GM19099 (cell line): ENCODE measurements around the gene HDC.

Experiments used
- POLR2A ChIP-seq: IDR thresholded peaks from 3 replicates; pipeline ENCODE4 v1.6.1; 2011; ENCODE audit warnings: low read depth; ENCODE audit not compliant: insufficient read length; ENCODE audit errors: extremely low read depth

HDC gene

GRCh38 chr15:50265620-50266019 is at the start of gene HDC:
Gene HDC, minus strand, starts transcription at chr15:50265726. Its CDS starts 103 bp downstream, at chr15:50265623.
- TF ChIP-seq POLR2A = no peak

DNA sequence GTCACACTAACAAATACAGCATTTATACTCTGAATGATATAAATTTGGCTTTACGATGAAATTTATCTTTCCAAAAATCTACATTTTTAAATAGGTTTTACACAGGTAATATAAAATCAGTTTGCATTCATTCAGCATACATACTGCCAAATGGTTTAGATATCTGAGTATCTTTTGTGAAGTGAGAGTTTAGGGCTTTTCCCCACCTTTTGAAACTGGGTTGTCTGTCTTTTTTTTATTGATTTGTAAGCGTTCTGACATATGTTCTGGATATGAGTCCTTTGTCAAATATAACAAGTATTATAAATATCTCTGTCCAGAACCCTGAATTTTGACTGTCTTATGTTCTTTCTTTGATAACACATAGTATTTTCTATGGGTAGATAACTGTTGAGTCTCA is 47.1 kb upstream of the HDC start:
- TF ChIP-seq POLR2A = no peak

DNA sequence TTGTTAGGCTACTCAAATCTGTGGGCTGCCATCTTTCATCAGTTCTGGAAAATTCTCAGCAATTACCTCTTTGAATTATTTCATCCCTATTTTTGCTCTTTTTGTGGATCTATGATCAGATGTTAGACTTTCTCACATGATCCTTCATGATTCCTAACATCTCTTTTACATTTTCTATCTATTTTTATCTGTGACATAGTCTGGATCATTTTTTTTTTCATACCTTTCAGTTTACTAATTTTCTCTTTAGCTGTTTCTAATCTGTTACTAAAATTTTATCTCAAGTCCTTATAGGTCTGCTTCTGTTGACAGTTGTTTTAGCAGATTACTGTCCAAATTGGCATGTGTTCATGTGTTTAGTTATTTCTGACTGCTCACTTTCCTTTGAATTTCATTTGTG is 42.3 kb upstream of the HDC start:
- TF ChIP-seq POLR2A = no peak

GRCh38 chr15:50304836-50305235 is 39.3 kb upstream of the HDC start:
- TF ChIP-seq POLR2A = no peak

GRCh38 chr15:50302581-50302980 is 37.1 kb upstream of the HDC start:
- TF ChIP-seq POLR2A = no peak

DNA sequence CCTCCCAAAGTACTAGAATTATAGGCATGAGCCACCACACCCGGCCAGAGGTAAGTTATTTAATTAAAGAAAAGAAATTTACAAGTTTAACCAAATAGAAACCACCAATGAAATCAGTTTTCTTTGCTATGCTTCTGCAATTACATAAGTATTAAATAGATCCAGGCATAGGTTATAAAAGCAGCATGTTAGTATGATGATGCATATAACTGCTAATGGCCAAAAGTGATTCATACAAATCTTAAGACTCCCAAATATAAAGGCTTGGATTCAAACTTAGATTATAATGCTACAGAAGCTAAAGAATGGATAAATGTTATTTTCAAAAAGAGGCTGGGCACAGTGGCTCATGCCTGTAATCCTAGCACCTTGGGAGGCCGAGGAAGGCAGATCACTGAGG is 32.8 kb upstream of the HDC start:
- TF ChIP-seq POLR2A = no peak

- TF ChIP-seq POLR2A = no peak
Measured at GRCh38 chr15:50295966-50296365, 30.4 kb upstream of the HDC start.

DNA sequence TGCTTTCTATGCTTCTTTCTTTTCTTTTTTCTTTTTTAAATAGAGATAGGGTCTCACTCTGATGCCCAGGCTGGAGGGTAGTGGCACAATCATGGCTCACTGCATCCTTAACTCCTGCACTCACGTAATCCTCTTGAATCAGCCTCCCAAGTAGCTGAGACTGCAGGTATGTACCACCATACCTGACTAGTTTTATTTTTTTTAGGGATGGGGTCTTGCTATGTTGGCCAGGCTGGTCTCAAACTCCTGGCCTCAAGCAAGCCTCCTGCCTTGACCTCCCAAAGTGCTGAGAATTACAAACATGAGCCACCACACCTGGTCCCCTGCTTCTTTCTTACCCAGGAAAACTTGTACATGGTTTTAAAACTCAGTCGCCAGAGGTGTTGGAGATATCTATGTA is 24.2 kb upstream of the HDC start:
- TF ChIP-seq POLR2A = no peak

- no peak for TF ChIP-seq POLR2A
Measured at GRCh38 chr15:50287324-50288116, 22.0 kb upstream of the HDC start.

GRCh38 chr15:50281427-50281826 is 15.9 kb upstream of the HDC start:
- no peak for TF ChIP-seq POLR2A

DNA sequence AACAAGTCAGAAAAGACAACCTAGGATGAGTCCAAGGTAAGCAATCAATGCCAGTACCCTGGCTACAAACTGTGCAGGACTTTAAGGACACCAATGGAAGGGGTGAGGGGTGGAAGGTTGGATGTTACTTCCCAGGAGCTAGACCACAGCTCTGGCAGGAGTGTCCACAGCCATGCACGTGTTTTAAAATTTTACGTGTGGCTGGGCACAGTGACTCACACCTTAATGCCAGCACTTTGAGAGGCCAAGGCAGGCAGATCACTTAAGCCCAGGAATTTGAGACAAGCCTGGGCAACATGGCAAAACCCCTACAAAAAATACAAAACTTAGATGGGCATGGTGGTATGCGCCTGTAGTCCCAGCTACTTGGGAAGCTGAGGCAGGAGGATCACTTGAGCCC is 14.7 kb upstream of the HDC start:
- TF ChIP-seq POLR2A = no peak

DNA sequence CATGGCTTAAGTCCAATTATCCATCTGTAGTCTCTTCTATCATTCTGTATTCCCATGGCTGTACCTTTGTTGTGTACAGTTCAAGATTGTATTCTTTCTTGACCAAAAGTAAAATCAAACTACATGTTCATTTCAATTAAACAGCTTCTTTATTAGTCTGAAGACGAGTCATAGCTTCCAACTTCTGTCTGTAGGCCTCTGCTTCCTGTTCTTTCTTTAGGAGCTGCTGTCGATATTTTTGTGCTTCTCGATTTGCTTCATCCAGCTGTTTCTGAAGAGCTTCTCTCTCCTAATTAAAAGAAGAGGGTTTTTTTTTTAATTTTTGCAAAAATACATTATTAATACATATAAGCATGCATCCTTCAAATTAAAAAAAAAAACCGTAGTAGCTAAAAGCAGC is 13.0 kb upstream of the HDC start:
- no peak for TF ChIP-seq POLR2A

GRCh38 chr15:50277370-50277769 is 11.8 kb upstream of the HDC start:
- no peak for TF ChIP-seq POLR2A

- TF ChIP-seq POLR2A = no peak
Measured at GRCh38 chr15:50275908-50276307, 10.4 kb upstream of the HDC start.

GRCh38 chr15:50275091-50275490 is 9.6 kb upstream of the HDC start:
- no peak for TF ChIP-seq POLR2A

DNA sequence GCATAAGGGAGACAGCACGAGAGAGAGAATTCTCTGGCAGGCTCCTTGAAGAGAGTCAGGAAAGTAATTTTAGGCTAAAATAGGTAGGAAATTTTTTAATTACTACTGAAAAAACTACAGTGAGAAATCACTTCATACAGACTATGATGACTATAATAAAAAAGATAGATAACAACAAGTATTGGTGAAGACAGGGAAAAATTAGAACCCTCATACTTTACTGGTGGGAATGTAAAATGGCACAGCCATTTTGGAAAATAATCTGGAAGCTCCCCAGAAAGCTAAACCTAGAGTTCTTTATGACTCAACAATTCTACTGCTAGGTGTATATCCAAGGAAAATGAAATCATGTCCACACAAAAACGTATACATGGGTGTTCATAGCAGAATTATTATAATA is 2.1 kb upstream of the HDC start:
- no peak for TF ChIP-seq POLR2A

DNA sequence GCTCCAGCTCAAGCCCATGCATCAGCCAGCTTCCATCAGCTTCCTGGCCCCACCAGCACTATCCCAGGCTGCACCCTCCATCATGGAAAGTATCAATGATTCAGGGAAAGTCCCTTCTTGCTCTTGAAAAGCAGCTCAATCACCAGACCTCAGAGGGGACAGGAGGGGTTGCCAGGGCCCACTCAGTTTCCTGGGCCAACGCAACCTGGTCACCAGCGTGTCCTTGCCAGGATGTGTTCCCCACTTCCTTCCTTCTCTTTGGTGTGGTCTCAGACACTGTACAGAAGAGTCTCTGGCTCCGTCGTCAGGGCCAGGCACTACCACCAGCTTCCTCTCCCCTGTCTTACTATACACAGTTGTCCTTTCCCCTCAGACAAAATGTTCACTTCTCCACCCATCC is 3.0 kb downstream of the HDC start:
- TF ChIP-seq POLR2A = no peak
